ENCODE measurements around the gene THSD8.

The THSD8 gene

GRCh38 chr19:12786141-12786870 lies 15.6 kb upstream of the THSD8 start:
- H3K9me3 Mint-ChIP-seq, result no peaks in the 10 kb centered on the region
- peak overlapping the region; percentile 7 to 86 for H3K27ac Mint-ChIP-seq
- H3K4me1 Mint-ChIP-seq, result peaks cover 24% of the 10 kb centered on the region
- DNase-seq (peak in 1 of 2 donors; percentile 25), ATAC-seq (no peak)
- H3K27me3 Mint-ChIP-seq, result no peaks in the 10 kb centered on the region
- H3K4me3 Mint-ChIP-seq, result peak overlapping the region in 1 of 2 donors; percentile 52

GRCh38 chr19:12786952-12787351 lies 14.9 kb upstream of the THSD8 start:
- H3K4me1 Mint-ChIP-seq, result peaks cover 18% of the 10 kb centered on the region
- no peak for DNase-seq
- peak overlapping the region in 1 of 2 donors; percentile 7 for H3K27ac Mint-ChIP-seq
- H3K27me3 Mint-ChIP-seq, result no peaks in the 10 kb centered on the region
- H3K4me3 Mint-ChIP-seq, result peak overlapping the region in 1 of 2 donors; percentile 52
- no peaks in the 10 kb centered on the region for H3K9me3 Mint-ChIP-seq
- no peak for ATAC-seq

GRCh38 chr19:12787458-12787857 lies 14.4 kb upstream of the THSD8 start:
- H3K27ac Mint-ChIP-seq, result no peak overlapping the region
- no peak overlapping the region for H3K4me3 Mint-ChIP-seq
- no peak for DNase-seq
- ATAC-seq, result no peak
- no peaks in the 10 kb centered on the region for H3K27me3 Mint-ChIP-seq
- no peaks in the 10 kb centered on the region for H3K9me3 Mint-ChIP-seq
- peaks cover 13% of the 10 kb centered on the region for H3K4me1 Mint-ChIP-seq

- DNase-seq (no peak), ATAC-seq (no peak)
- H3K9me3 Mint-ChIP-seq, result no peaks in the 10 kb centered on the region
- H3K4me3 Mint-ChIP-seq, result peak overlapping the region; percentile 95 to 97
- peaks cover 13% of the 10 kb centered on the region for H3K4me1 Mint-ChIP-seq
- H3K27me3 Mint-ChIP-seq, result no peaks in the 10 kb centered on the region
- peak overlapping the region in 1 of 2 donors; percentile 91 for H3K27ac Mint-ChIP-seq
These were observed 13.7 kb upstream of the THSD8 start for GRCh38 chr19:12788042-12788681.

- H3K9me3 Mint-ChIP-seq, result no peaks in the 10 kb centered on the region
- H3K4me1 Mint-ChIP-seq, result peaks cover 13% of the 10 kb centered on the region
- ATAC-seq (no peak), DNase-seq (peak; percentile 37 to 72)
- peak overlapping the region; percentile 95 to 97 for H3K4me3 Mint-ChIP-seq
- no peaks in the 10 kb centered on the region for H3K27me3 Mint-ChIP-seq
- H3K27ac Mint-ChIP-seq, result peak overlapping the region; percentile 91 to 97
These were observed 13.2 kb upstream of the THSD8 start for GRCh38 chr19:12788682-12789097.

GRCh38 chr19:12789098-12789903 lies 12.6 kb upstream of the THSD8 start:
- DNase-seq (no peak), ATAC-seq (no peak)
- H3K27ac Mint-ChIP-seq, result peak overlapping the region; percentile 91 to 97
- H3K9me3 Mint-ChIP-seq, result no peaks in the 10 kb centered on the region
- H3K27me3 Mint-ChIP-seq, result no peaks in the 10 kb centered on the region
- peak overlapping the region; percentile 95 to 97 for H3K4me3 Mint-ChIP-seq
- peaks cover 18% of the 10 kb centered on the region for H3K4me1 Mint-ChIP-seq

- Mint-ChIP-seq H3K9me3 (no peaks in the 10 kb centered on the region), H3K27me3 (no peaks in the 10 kb centered on the region), H3K4me1 (peaks cover 26% of the 10 kb centered on the region), H3K27ac (peak overlapping the region; percentile 89 to 100), H3K4me3 (peak overlapping the region; percentile 90 to 91)
- DNase-seq (peak; percentile 100), ATAC-seq (peak; percentile 64)
These were observed 11.8 kb upstream of the THSD8 start for GRCh38 chr19:12789904-12790619.

GRCh38 chr19:12790628-12791344 lies 11.1 kb upstream of the THSD8 start:
- DNase-seq (no peak), ATAC-seq (no peak)
- Mint-ChIP-seq H3K27me3 (no peaks in the 10 kb centered on the region), H3K9me3 (no peaks in the 10 kb centered on the region), H3K27ac (peak overlapping the region; percentile 89 to 100), H3K4me1 (peaks cover 33% of the 10 kb centered on the region), H3K4me3 (peak overlapping the region; percentile 90 to 91)

- Mint-ChIP-seq H3K9me3 (no peaks in the 10 kb centered on the region), H3K27ac (peak within 1 kb of the TSS; percentile 89 to 100), H3K4me3 (peak within 1 kb of the TSS; percentile 90 to 91), H3K27me3 (no peaks in the 10 kb centered on the region), H3K4me1 (peaks cover 40% of the 10 kb centered on the region)
- ATAC-seq (peak; percentile 49), DNase-seq (peak; percentile 97 to 99)
These were observed 10.4 kb upstream of the THSD8 start, which contains the start of gene JUNB for GRCh38 chr19:12791345-12792050. JUNB (plus strand) TSS chr19:12791486; CDS start chr19:12791772, 286 bp downstream.

GRCh38 chr19:12792051-12792852 lies 9.6 kb upstream of the THSD8 start:
- Mint-ChIP-seq H3K27me3 (no peaks in the 10 kb centered on the region), H3K27ac (peak overlapping the region; percentile 98 to 100), H3K4me1 (peaks cover 42% of the 10 kb centered on the region), H3K9me3 (no peaks in the 10 kb centered on the region), H3K4me3 (peak overlapping the region; percentile 90 to 91)
- no peak for ATAC-seq
- peak; percentile 86 to 90 for DNase-seq

- ATAC-seq, result no peak
- Mint-ChIP-seq H3K4me1 (peaks cover 42% of the 10 kb centered on the region), H3K27me3 (no peaks in the 10 kb centered on the region), H3K27ac (peak overlapping the region; percentile 98 to 100), H3K4me3 (peak overlapping the region; percentile 90 to 91), H3K9me3 (no peaks in the 10 kb centered on the region)
- no peak for DNase-seq
These were observed 9.0 kb upstream of the THSD8 start for GRCh38 chr19:12792853-12793289.

- Mint-ChIP-seq H3K9me3 (no peaks in the 10 kb centered on the region), H3K4me3 (peak overlapping the region; percentile 90 to 91), H3K27ac (peak overlapping the region; percentile 98 to 100), H3K27me3 (no peaks in the 10 kb centered on the region), H3K4me1 (peaks cover 37% of the 10 kb centered on the region)
- DNase-seq (peak; percentile 96 to 97), ATAC-seq (peak; percentile 55)
These were observed 8.3 kb upstream of the THSD8 start for GRCh38 chr19:12793290-12794195.

Measured in stimulated activated naive CD8-positive, alpha-beta T cell treated with anti-CD3 and anti-CD28 coated beads, Interleukin-15, amount 100 ng/mL, for 72 hours (primary cell).